ENCODE measurements around the gene INTS15. TPM values are rescaled to one million over a fixed set of nuclear protein-coding genes. Genes with fewer than 3 reads are reported as not detected.

The INTS15 gene
- total RNA-seq, 4 donors from 2014 or later = 28.4 to 47.9 (median 39.4) TPM

DNA sequence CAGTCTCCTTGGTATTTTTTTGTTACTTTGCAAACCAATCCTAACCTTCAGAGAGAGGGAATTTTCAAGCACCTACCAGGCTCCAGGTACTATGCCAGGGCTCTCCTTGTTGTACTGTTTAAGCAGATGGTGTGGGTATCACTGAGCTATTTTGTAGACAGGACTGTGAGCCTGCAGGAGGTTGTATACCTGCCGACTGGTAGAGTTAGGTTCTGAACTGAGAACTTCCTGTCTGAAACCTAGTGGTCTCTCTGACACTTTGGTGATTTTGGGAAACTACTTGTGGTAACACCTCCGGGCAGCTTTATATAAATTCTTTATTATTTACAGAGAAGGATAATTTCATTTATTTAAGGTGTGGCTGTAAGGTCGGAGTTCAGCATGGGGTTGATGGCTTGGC is 30.1 kb downstream of the INTS15 start:
- DNase-seq (ENCODE audit: low spot score in 2 of 2) = no peak
- H3K36me3 ChIP-seq = peaks cover 24% of the 10 kb centered on the region
- H3K27ac ChIP-seq = no peak overlapping the region
- peaks cover 2% of the 10 kb centered on the region for H3K27me3 ChIP-seq
- H3K4me1 ChIP-seq = peaks cover 9% of the 10 kb centered on the region
- no peak overlapping the region for H3K4me3 ChIP-seq
- no peaks in the 10 kb centered on the region for H3K9me3 ChIP-seq
- no peak for TF ChIP-seq POLR2A (IDR thresholded peaks at IDR 0.05)
- no peak for TF ChIP-seq EP300 (IDR thresholded peaks at IDR 0.05)
- WGBS = 71% methylated on average over 3 of the region's 3 CpGs

DNA sequence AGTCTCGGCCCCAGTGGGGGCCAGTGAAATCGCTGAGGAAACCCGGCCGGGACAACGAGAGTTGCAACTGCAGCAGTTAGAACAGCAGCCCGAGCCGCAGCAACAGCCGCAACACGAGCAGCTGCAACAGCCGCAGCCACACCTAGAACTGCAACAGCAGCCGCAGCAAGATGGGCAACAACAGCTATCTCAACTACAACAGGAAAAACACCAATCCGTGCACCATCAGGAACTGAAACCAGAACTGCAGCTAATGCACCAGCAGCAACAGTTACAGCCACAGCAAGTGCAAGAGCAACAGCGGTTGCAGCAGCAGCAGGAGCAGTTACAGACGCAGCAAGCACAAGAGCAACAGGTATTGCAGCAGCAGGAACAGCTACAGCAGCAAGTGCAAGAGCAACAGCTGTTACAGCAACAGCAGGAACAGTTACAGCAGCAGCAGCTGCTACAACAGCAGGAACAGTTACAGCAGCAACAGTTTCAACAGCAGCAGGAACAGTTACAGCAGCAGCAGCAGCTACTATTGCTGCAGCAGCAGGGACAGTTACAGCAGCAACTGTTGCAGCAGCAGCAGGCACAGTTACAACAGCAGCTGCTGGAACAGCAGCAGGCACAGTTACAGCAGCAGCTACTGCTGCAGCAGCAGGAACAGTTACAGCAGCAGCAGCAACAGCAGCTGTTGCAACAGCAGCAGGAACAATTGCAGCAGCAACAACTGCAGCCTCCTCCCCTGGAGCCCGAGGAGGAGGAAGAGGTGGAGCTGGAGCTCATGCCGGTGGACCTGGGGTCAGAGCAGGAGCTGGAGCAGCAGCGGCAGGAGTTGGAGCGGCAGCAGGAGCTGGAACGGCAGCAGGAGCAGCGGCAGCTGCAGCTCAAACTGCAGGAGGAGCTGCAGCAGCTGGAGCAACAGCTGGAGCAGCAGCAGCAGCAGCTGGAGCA is 31.6 kb downstream of the INTS15 start:
- Histone ChIP-seq H3K36me3 (peaks cover 24% of the 10 kb centered on the region), H3K27me3 (no peaks in the 10 kb centered on the region), H3K4me1 (no peaks in the 10 kb centered on the region), H3K4me3 (no peak overlapping the region), H3K9me3 (no peaks in the 10 kb centered on the region), H3K27ac (no peak overlapping the region)
- WGBS = 83% methylated on average over 17 of the region's 20 CpGs
- DNase-seq (ENCODE audit: low spot score in 2 of 2) = no peak
- TF ChIP-seq POLR2AphosphoS5 (IDR thresholded peaks at IDR 0.05) (no peak), POLR2A (IDR thresholded peaks at IDR 0.05) (no peak), EP300 (IDR thresholded peaks at IDR 0.05) (no peak)
- TF ChIP-seq, protein P1, sequence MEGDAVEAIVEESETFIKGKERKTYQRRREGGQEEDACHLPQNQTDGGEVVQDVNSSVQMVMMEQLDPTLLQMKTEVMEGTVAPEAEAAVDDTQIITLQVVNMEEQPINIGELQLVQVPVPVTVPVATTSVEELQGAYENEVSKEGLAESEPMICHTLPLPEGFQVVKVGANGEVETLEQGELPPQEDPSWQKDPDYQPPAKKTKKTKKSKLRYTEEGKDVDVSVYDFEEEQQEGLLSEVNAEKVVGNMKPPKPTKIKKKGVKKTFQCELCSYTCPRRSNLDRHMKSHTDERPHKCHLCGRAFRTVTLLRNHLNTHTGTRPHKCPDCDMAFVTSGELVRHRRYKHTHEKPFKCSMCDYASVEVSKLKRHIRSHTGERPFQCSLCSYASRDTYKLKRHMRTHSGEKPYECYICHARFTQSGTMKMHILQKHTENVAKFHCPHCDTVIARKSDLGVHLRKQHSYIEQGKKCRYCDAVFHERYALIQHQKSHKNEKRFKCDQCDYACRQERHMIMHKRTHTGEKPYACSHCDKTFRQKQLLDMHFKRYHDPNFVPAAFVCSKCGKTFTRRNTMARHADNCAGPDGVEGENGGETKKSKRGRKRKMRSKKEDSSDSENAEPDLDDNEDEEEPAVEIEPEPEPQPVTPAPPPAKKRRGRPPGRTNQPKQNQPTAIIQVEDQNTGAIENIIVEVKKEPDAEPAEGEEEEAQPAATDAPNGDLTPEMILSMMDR (IDR thresholded peaks at IDR 0.05) = no peak

GRCh38 chr7:6622134-6622710 is 32.4 kb downstream of the INTS15 start:
- peaks cover 24% of the 10 kb centered on the region for H3K36me3 ChIP-seq

DNA sequence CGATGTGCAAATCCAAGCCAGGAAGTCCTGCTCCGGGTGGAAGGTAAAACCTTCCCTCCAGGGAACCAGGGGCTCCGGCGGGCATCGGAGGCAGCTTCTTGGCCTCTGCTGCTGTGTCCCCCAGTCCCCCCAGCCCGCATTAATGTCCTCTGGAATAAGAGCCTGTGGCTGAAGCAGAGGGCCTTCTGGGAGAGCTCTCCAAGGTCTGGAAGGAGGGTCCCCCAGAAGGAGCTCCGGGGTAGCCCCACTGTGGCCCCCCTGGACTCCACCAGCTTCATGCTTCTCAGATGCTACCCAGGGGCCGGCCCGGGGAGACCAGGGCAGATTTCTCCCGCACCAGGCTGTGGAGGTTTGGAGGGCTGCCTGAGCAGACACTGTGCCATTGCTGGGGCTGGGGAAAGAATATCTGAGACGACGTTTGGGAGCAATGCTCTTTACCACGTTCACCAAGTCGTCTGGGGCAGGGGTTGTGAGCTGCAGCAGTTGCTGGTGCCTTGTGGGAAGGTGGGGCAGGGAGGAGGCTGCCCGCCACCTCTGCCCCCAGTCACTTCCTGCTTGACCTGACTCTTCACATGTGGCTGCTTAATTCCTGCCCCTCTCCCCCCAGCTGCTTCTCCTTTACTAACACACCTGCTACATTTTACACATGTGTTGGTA is 33.9 kb downstream of the INTS15 start:
- H3K36me3 ChIP-seq = peaks cover 24% of the 10 kb centered on the region
- no peak overlapping the region for H3K4me3 ChIP-seq
- no peak overlapping the region for H3K27ac ChIP-seq
- no peaks in the 10 kb centered on the region for H3K9me3 ChIP-seq
- H3K27me3 ChIP-seq = no peaks in the 10 kb centered on the region
- no peak for DNase-seq (ENCODE audit: low spot score in 2 of 2)
- peaks cover 7% of the 10 kb centered on the region for H3K4me1 ChIP-seq
- 64% methylated on average over 9 of the region's 15 CpGs for WGBS
- no peak for TF ChIP-seq POLR2AphosphoS5 (IDR thresholded peaks at IDR 0.05)
- no peak for TF ChIP-seq POLR2A (IDR thresholded peaks at IDR 0.05)
- TF ChIP-seq EP300 (IDR thresholded peaks at IDR 0.05) = no peak
- TF ChIP-seq, protein P1 (IDR thresholded peaks at IDR 0.05) = no peak

More at GRCh38 chr7:6622134-6622710, 32.4 kb downstream of the INTS15 start:
- H3K4me3 ChIP-seq = no peak overlapping the region
- TF ChIP-seq POLR2AphosphoS5 (IDR thresholded peaks at IDR 0.05) = no peak
- no peak for TF ChIP-seq EP300 (IDR thresholded peaks at IDR 0.05)
- no peak for TF ChIP-seq POLR2A (IDR thresholded peaks at IDR 0.05)
- TF ChIP-seq, protein P1 (IDR thresholded peaks at IDR 0.05) = no peak
- DNase-seq (ENCODE audit: low spot score in 2 of 2) = no peak
- no peaks in the 10 kb centered on the region for H3K9me3 ChIP-seq
- no peak overlapping the region for H3K27ac ChIP-seq
- no peaks in the 10 kb centered on the region for H3K27me3 ChIP-seq
- H3K4me1 ChIP-seq = no peaks in the 10 kb centered on the region
- WGBS = 100% methylated on average over 1 of the region's 67 CpGs

DNA sequence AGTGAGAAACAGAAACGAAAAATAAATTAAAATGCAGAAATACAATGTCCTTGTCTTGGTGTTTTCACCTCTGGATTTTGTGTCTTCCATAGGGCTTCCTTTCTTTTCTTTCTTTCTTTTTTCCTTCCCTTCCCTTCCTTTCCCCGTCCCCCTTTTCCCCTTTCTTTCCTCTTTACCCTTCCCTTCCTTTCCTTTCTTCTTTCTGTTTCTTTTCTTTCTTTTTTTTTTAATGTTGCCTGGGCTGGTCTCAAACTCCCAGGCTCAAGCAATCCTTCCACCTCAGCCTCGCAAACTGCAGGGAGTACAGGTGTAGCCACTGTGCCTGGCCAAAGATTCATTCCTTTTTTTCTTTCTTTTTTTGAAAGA is 34.4 kb downstream of the INTS15 start:
- H3K27ac ChIP-seq = no peak overlapping the region
- no peak overlapping the region for H3K4me3 ChIP-seq
- peaks cover 24% of the 10 kb centered on the region for H3K36me3 ChIP-seq
- DNase-seq (ENCODE audit: low spot score in 2 of 2) = no peak
- peaks cover 7% of the 10 kb centered on the region for H3K4me1 ChIP-seq
- H3K27me3 ChIP-seq = no peaks in the 10 kb centered on the region
- TF ChIP-seq POLR2AphosphoS5 (IDR thresholded peaks at IDR 0.05) (no peak), EP300 (IDR thresholded peaks at IDR 0.05) (no peak), POLR2A (IDR thresholded peaks at IDR 0.05) (no peak)
- TF ChIP-seq, protein P1 (IDR thresholded peaks at IDR 0.05) = no peak
- WGBS = 80% methylated on average over 3 of the region's 3 CpGs
- H3K9me3 ChIP-seq = no peaks in the 10 kb centered on the region

Measured in suprapubic skin (tissue), 4 donors.